HG03039 (cell line): ENCODE data around the gene FAM222A.
"Not testable (repeated sequence)": the region's sequence is repeated elsewhere in the genome, so short reads cannot be mapped to it uniquely, and the experiment has no call there.

Experiments
- ATAC-seq: cut with Tn5 transposase; IDR thresholded peaks from one replicate; pipeline ENCODE4 v1.9.1; 2021; ENCODE audit warnings: mild to moderate bottlenecking, moderate library complexity; ENCODE audit not compliant: unreplicated experiment

Gene FAM222A

GRCh38 chr12:109693653-109694600 is 19.7 kb upstream of the FAM222A start:
- no peak for ATAC-seq

- not testable (repeated sequence) for ATAC-seq
These were observed 19.0 kb upstream of the FAM222A start for GRCh38 chr12:109694629-109695028.

GRCh38 chr12:109695416-109695815 is 18.2 kb upstream of the FAM222A start:
- ATAC-seq = no peak

DNA sequence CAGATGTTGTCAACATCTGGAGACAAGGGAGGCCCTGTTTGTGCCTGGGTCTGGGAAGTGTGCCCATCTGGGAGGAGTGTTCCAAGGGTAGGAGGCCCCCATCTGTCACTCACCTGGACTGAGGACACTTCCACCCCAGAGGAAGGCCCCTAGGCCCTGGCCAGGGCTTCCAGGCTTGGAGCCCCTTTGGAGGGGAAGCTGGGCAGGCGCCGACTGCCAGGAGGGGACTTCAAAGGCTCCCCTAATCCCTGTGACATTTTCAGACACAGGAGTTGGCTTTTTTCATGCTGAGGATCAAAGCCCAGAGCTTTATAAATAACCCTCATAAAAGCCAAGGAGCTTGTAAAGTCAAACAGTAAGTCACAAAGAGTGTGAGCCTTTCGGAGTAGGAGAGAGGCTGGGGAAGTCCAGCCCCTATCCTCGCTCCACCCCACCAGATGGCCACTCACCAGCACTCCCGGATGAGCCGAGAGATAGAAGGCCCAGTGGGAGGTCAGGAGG is 17.6 kb upstream of the FAM222A start:
- no peak for ATAC-seq

DNA sequence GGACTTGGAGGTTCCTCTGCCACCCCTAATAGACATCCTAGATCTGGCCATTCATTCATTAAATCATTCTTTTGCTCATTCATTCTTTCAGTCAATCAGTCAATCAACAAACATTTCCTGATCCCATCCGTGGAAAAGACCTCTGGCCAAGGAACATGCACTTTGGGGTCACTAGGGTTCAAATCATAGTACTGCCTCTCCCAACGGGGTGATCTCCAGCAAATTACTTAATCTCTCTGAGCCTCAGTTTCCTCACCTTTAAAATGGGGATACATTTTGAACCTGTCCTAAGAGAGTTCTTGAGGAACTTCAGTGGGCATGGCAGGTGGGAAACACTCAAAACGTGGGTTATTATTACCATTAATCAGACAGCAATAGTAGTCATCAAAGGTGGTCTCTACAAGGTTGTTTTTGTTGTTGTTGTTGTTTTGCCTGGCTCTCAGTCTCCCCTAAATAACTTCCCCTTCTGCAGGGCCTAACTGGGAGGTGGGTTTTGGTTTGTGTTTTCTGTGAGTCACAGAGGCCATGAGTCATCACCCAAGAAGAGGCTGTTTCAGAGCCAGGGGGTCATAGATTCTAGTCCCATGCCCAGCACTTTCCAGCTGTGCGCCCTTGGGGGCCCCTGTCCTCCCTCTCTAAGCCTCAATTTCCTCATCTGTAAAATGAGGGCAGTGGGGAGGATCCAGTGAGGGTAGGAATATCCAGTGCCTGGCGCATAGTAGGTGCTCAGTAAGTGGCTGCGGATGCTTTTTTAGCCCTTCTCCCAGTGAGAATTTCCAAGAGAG is 16.9 kb upstream of the FAM222A start:
- no peak for ATAC-seq

DNA sequence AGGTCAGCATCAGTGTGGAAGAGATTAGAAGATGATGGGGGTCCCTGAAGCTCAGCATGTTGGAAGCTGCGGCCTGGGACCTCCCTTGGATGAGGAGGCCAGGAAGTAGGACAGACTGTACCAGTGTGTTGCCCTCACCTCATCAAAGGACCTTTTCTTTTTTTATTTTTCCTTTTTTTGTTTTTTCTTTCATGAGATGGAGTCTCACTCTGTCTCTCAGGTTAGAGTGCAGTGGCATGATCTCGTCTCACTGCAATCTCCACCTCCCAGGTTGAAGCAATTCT is 16.4 kb upstream of the FAM222A start:
- no peak for ATAC-seq

DNA sequence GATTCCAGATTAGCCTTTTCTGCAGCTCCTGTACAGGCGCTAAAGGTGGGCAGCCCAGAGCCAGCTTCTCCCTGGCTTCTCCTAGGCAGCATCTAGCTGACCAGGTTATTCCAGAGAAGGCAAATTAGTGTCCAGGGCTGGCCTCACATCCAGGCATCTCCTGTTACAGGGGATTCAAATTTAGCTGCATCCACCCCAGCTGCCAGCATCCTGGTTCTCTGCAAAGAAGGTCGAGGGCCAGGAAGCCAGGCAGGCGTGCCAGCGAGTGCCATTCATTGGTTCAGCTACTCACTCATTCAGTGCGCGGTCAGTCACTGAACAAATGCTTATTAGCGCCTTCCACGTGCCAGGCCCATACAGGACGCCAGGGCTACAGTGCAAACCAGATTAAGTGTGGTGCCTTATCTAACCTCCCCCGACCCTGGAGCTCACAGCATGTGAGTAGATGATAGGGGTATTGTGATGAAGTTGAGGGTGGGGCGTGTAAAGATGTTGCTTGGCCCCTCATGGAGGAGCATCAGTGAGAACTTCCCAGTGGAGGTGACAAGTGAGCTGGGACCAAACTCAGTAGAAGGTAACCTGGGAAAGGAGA is 15.7 kb upstream of the FAM222A start:
- ATAC-seq = no peak

GRCh38 chr12:109698820-109699219 is 14.8 kb upstream of the FAM222A start:
- ATAC-seq = no peak

- ATAC-seq = no peak
These were observed 12.6 kb upstream of the FAM222A start for GRCh38 chr12:109701064-109701463.

DNA sequence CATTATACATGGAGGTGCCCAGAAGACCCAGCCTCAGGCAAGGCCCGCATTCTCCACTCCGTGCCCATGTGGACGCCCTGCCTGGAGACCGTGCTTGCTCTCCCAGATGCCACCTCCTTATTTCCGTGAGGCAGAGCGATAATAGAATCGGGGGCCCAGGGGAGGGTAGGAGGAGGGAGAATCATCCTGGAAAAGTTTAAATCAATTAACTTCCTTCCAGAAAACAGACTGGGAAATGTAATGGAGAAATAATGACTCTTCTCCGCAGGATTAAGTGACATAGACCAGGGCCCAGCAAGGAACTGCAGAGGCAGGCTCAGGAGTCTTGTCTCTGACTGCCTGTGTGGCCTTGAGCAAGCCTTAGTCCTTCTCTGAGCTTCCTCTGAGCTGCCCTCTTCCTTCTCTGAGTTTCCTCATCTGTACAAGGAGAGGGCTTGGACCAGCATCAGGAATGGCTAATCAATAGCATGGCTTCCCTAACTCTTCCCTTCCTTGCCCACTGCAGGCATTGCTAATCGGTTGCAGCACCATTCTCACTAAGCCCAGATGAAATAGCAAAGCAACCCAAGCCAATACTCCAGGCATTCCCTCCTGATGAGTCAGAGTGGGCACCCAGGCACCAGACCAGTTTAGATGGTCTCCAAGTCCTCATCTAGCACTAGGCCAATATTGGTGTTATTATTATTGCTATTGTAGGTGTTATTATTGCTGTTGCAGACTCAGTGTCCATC is 11.3 kb upstream of the FAM222A start:
- ATAC-seq = no peak

GRCh38 chr12:109703684-109704083 is 9.9 kb upstream of the FAM222A start:
- ATAC-seq = no peak

DNA sequence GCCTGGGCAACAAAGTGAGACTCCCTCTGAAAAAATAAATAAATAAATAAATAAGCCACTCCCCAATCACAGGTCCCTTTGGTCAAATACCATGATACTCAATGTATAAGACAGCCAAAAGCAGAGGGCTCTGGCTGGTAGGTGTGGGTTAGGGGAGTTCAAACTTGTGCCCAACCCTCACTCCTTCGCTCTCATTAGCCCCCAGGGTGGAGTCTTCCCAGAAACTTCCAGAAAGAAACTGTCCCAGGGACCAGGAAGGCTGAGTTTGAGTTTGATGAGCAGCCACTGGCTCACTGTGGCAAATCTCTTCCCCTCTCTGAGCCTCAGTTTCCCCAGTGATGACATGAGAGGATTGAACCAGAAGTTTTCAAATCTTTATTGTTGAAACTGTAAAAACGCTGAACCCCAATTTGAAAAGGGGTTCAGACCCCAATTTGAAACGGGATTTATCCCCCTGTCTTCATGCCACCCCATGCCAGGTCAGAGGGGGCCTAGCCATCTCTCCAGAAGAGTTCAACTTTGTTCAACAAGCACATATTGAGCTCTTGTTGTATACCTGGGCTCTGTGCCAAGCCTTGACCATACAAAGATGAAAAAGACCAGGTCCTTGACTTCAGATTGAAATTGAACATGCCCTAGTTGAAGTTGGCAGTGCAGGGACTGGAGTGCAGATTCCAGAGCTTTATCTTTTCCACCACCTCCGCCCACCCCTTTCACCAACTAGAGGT is 9.1 kb upstream of the FAM222A start:
- ATAC-seq = no peak

GRCh38 chr12:109705291-109705690 is 8.3 kb upstream of the FAM222A start:
- ATAC-seq = no peak

- ATAC-seq = no peak
These were observed 7.3 kb upstream of the FAM222A start for GRCh38 chr12:109706398-109706746.

DNA sequence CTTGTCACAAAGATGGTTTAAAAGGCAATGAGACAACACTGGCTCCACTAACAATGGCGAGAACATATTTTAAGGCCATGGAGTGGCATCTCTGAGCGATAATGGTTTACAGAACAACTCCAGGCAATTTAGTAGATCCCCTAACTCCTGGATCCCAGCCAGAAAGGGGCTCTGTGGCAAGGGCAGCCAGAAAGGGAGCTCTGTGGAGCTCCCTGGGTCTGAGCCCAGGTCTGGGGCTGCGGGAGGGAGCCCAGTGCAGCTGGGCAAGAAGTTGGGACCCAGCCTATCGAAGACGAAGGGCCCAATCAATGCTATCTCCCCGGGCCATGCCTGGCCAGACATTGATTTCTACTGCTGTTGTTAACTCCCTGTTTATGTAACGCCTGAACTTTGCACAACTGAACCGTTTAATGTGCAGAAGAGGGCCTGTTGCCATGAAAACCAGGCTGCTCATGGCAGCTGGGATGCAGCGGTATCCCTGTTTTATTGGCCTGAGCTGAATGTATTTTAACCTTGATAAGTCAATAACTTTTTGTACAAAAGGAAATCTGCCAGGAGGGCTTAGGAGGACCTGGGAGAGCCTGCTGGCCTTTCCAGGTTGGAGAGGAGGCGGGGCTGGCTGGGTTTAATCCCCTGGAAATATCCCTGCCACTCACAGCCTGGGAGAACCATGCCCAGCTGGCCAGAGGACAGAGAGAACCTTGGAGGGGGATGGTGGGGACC is 6.7 kb upstream of the FAM222A start:
- no peak for ATAC-seq

DNA sequence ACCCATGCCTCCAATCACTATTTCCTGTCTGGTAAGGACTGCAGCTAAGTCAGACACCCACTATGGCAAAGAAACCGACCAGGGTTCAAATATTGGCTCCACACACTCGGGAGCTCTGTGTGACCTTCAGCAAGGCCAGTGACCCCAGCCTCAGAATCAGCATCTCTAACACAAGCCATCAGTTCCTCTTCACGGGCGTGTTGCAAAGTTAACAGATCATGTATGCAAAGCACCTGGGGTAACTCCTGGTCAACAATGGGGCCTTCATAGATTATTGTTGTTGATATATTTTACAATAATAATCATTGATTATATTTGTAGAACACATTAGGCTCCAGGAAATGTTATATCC is 6.2 kb upstream of the FAM222A start:
- no peak for ATAC-seq

DNA sequence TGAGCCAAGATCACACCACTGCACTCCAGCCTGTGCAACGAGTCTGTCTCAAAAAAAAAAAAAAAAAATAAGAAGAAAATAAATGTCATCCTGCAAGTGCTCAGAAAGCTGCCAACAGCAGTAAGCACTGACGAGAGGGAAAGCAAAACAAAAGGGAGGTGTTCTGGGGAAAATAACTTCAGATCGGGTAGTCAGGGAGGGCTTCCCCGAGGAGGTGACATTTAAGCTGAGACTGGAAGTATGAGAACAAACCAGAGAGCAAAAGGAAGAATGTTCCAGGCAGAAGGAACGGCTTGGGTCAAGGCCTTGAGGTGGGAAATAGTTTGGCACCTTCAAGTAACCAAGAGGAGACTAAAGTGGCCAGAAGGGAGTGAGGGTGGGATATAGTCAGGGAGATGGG is 4.7 kb upstream of the FAM222A start:
- ATAC-seq = no peak

- ATAC-seq = no peak
These were observed 4.1 kb upstream of the FAM222A start for GRCh38 chr12:109709401-109709991.

DNA sequence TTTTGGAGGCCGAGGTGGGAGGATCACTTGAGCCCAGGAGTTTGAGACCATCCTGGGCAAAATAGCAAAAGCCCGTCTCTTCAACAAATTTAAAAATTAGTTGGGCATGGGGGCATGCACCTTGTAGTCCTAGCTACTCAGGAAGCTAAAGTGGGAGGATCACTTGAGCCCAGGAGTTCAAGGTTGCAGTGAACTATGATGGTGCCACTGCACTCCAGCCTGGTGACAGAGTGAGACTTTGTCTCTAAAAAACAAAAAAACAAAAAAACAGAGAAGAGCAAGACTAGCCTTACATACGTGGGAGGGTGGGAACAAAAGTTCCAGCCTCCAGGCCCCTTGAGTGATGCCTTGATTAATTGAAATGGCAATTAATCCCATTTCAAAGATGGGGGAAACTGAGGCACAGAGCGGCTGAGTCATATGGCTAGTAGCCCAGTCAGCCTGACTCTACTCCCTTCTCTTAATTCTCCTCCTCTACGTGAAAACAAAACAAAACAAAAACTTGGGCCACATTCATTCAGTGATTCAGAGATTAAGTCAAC is 3.3 kb upstream of the FAM222A start:
- no peak for ATAC-seq
